GM23338 (cell line): ENCODE data around the gene DDIT3. TPM values are rescaled to one million over a fixed set of nuclear protein-coding genes. Genes with fewer than 3 reads are reported as not detected.

Experiments used
- ATAC-seq: fragments of 200-7000 bp; cut with Tn5 transposase; 3 replicates; pipeline ENCODE4 v1.9.1; 2020
- DNase-seq: peaks from one replicate; pipeline ENCODE4 v3.0.0-alpha.2; 2015; ENCODE audit warnings: low spot score
- H2AFZ ChIP-seq: fragments of 200-600 bp; sonication (generic); 2 replicates; pipeline ENCODE4 v1.8.0; 2016; ENCODE audit warnings: antibody characterized with exemption, mild to moderate bottlenecking, moderate library complexity
- H3F3A ChIP-seq: fragments of 200-600 bp; sonication (generic); replicated peaks from 2 replicates; pipeline ENCODE4 v1.8.0; 2017; ENCODE audit warnings: antibody characterized with exemption, mixed run types, low read depth
- H3K27ac ChIP-seq: fragments of 200-600 bp; sonication (generic); 2 replicates; pipeline ENCODE4 v1.6.1; 2016; ENCODE audit warnings: low read depth
- H3K27me3 ChIP-seq: fragments of 200-600 bp; sonication (generic); 2 replicates; pipeline ENCODE4 v1.8.0; 2016; ENCODE audit warnings: mild to moderate bottlenecking, mixed run types, moderate library complexity; ENCODE audit not compliant: insufficient read depth
- H3K36me3 ChIP-seq: fragments of 200-600 bp; sonication (generic); 2 replicates; pipeline ENCODE4 v1.8.0; 2016; ENCODE audit warnings: mild to moderate bottlenecking; ENCODE audit not compliant: insufficient read depth
- H3K4me1 ChIP-seq: fragments of 200-600 bp; sonication (generic); 2 replicates; pipeline ENCODE4 v1.8.0; 2016; ENCODE audit warnings: mild to moderate bottlenecking, moderate library complexity; ENCODE audit not compliant: insufficient read depth
- H3K4me2 ChIP-seq: fragments of 200-600 bp; sonication (generic); 2 replicates; pipeline ENCODE4 v1.7.1; 2017; ENCODE audit warnings: mixed run types
- H3K4me3 ChIP-seq: fragments of 200-600 bp; sonication (generic); 2 replicates; pipeline ENCODE4 v1.6.1; 2016; ENCODE audit warnings: mixed run types
- H3K79me2 ChIP-seq: fragments of 200-600 bp; sonication (generic); replicated peaks from 2 replicates; pipeline ENCODE4 v1.8.0; 2017; ENCODE audit warnings: mild to moderate bottlenecking; ENCODE audit not compliant: insufficient read depth
- H3K9me2 ChIP-seq: fragments of 200-600 bp; sonication (generic); 2 replicates; pipeline ENCODE4 v1.8.0; 2017; ENCODE audit not compliant: insufficient read depth
- H4K20me1 ChIP-seq: fragments of 200-600 bp; sonication (generic); replicated peaks from 2 replicates; pipeline ENCODE4 v1.8.0; 2017; ENCODE audit warnings: mild to moderate bottlenecking; ENCODE audit not compliant: insufficient read depth
- H3K27ac Mint-ChIP-seq: 2 replicates; pipeline ENCODE4 v1.8.0; 2020; ENCODE audit warnings: inconsistent platforms, mild to moderate bottlenecking, moderate library complexity, mixed read lengths
- H3K27me3 Mint-ChIP-seq: 3 replicates; pipeline ENCODE4 v1.8.0; 2022; ENCODE audit warnings: low read depth, mild to moderate bottlenecking, moderate library complexity, mixed read lengths, inconsistent platforms; ENCODE audit not compliant: insufficient read depth, poor library complexity
- H3K36me3 Mint-ChIP-seq: 3 replicates; pipeline ENCODE4 v1.8.0; 2021; ENCODE audit warnings: low read depth, mild to moderate bottlenecking, inconsistent platforms, moderate library complexity, mixed read lengths
- H3K4me1 Mint-ChIP-seq: 3 replicates; pipeline ENCODE4 v1.8.0; 2020; ENCODE audit warnings: mild to moderate bottlenecking, inconsistent platforms, mixed read lengths
- H3K4me3 Mint-ChIP-seq: 3 replicates; pipeline ENCODE4 v1.8.0; 2021; ENCODE audit warnings: moderate library complexity, mild to moderate bottlenecking, inconsistent platforms, mixed read lengths
- H3K9me3 Mint-ChIP-seq: 3 replicates; pipeline ENCODE4 v1.8.0; 2020; ENCODE audit warnings: moderate library complexity, mild to moderate bottlenecking, inconsistent platforms, mixed read lengths
- CREB1 ChIP-seq: fragments of 250-450 bp; sonication (Bioruptor Pico); IDR thresholded peaks from 2 replicates; pipeline ENCODE4 v1.5.0; 2020; ENCODE audit warnings: low read depth, mild to moderate bottlenecking, moderate library complexity
- CTCF ChIP-seq, 2 experiments: fragments of 200-600 bp in 1 of 2; sonication (generic) in 1 of 2; conservative IDR thresholded peaks; 2 replicates each; pipeline versions ENCODE4 v1.5.1 to v1.6.1; 2016 to 2017; ENCODE audit warnings: antibody characterized with exemption in 2 of 2, low read depth in 2 of 2, mild to moderate bottlenecking in 2 of 2, moderate library complexity in 1 of 2
- ETS1 ChIP-seq: IDR thresholded peaks from 2 replicates; pipeline ENCODE4 v1.6.1; 2016; ENCODE audit warnings: antibody characterized with exemption
- EZH2 ChIP-seq: fragments of 200-600 bp; sonication (generic); IDR thresholded peaks from one replicate; pipeline ENCODE4 v1.8.0; 2017; ENCODE audit warnings: antibody characterized with exemption, mild to moderate bottlenecking, low read depth; ENCODE audit not compliant: unreplicated experiment
- EZH2phosphoT487 ChIP-seq: fragments of 200-600 bp; sonication (generic); IDR thresholded peaks from one replicate; pipeline ENCODE4 v1.8.1; 2018; ENCODE audit warnings: antibody characterized with exemption; ENCODE audit not compliant: unreplicated experiment
- JUNB ChIP-seq: IDR thresholded peaks from one replicate; pipeline ENCODE4 v1.6.1; 2016; ENCODE audit warnings: antibody characterized with exemption; ENCODE audit not compliant: unreplicated experiment
- NANOG ChIP-seq: IDR thresholded peaks from 2 replicates; pipeline ENCODE4 v1.6.1; 2016; ENCODE audit warnings: antibody characterized with exemption, borderline replicate concordance
- POLR2AphosphoS5 ChIP-seq: IDR thresholded peaks from 2 replicates; pipeline ENCODE4 v1.6.1; 2016; ENCODE audit warnings: antibody characterized with exemption, low read depth
- REST ChIP-seq: IDR thresholded peaks from one replicate; pipeline ENCODE4 v1.6.1; 2018; ENCODE audit warnings: antibody characterized with exemption; ENCODE audit not compliant: unreplicated experiment
- STAT1 ChIP-seq: IDR thresholded peaks from one replicate; pipeline ENCODE4 v1.6.1; 2016; ENCODE audit warnings: antibody characterized with exemption; ENCODE audit not compliant: unreplicated experiment
- ZNF114 ChIP-seq: fragments of 250-450 bp; sonication (Bioruptor Pico); IDR thresholded peaks from 2 replicates; pipeline ENCODE4 v1.5.0; 2020; ENCODE audit warnings: mild to moderate bottlenecking, moderate library complexity
- ZNF331 ChIP-seq: fragments of 250-450 bp; sonication (Bioruptor Pico); IDR thresholded peaks from 2 replicates; pipeline ENCODE4 v1.5.0; 2020; ENCODE audit warnings: low read depth, mild to moderate bottlenecking, moderate library complexity
- ZNF462 ChIP-seq: fragments of 250-450 bp; sonication (Bioruptor Pico); IDR thresholded peaks from 2 replicates; pipeline ENCODE4 v1.5.0; 2020; ENCODE audit warnings: mild to moderate bottlenecking, moderate library complexity
- polyA plus RNA-seq: library from polyadenylated mRNA; unstranded; fragments of >200 nt; fragmentation: Nextera tagmentation; extraction: Ambion mirVana; gene quantifications from 2 replicates; pipeline ENCODE4 v1.2.1, GENCODE V29; 2016
- total RNA-seq: library from RNA; depleted of rRNA; stranded (reverse); fragments of >200 nt; shearing (Covaris generic); gene quantifications from 2 replicates; pipeline ENCODE4 v1.2.3, GENCODE V29; 2014

The DDIT3 gene
- total and polyA plus RNA-seq, 2 experiments from 2014 or later: 3.9 to 12.5 TPM

- Histone ChIP-seq H3K4me3 (peak overlapping the region; percentile 99), H3F3A (peaks cover 12% of the 10 kb centered on the region), H3K4me1 (peaks cover 35% of the 10 kb centered on the region), H4K20me1 (peaks cover 20% of the 10 kb centered on the region), H2AFZ (peak overlapping the region; percentile 99; the same call in 1 of the 2 replicates), H3K79me2 (peaks cover 41% of the 10 kb centered on the region), H3K27ac (no peak overlapping the region), H3K4me2 (peak overlapping the region; percentile 88), H3K9me2 (no peaks in the 10 kb centered on the region), H3K27me3 (peaks cover 14% of the 10 kb centered on the region), H3K36me3 (no peaks in the 10 kb centered on the region)
- peaks cover 13% of the 10 kb centered on the region for H3K27me3 Mint-ChIP-seq
- no peaks in the 10 kb centered on the region; the same call in 2 of the 3 replicates for H3K36me3 Mint-ChIP-seq
- no peaks in the 10 kb centered on the region for H3K9me3 Mint-ChIP-seq
- no peak for DNase-seq
- H3K4me3 Mint-ChIP-seq: peak overlapping the region; percentile 79
- TF ChIP-seq POLR2AphosphoS5 (no peak), ETS1 (no peak), NANOG (no peak), EZH2phosphoT487 (no peak), ZNF331 (CRISPR knock-in tag) (no peak), CREB1 (CRISPR knock-in tag) (no peak), STAT1 (no peak), ZNF462 (CRISPR knock-in tag) (no peak), CTCF (conservative IDR thresholded peaks at IDR 0.05; ENCODE audit: low read depth in 2 of 2) (no peak; a peak in 1 of 4 replicates), REST (no peak), ZNF114 (CRISPR knock-in tag) (no peak), JUNB (no peak), EZH2 (no peak)
- no peak overlapping the region for H3K27ac Mint-ChIP-seq
- no peak for ATAC-seq
- peaks cover 56% of the 10 kb centered on the region for H3K4me1 Mint-ChIP-seq
These were observed 30.6 kb upstream of the DDIT3 start for GRCh38 chr12:57550641-57551549.
